H1 (cell line): ENCODE results near the gene GRIK2. TPM values are rescaled to one million over a fixed set of nuclear protein-coding genes. Genes with fewer than 3 reads are reported as not detected.

Experiments
- CTCF ChIA-PET: fragments of 300-600 bp; sonication (Branson Sonifier 250); formaldehyde crosslinking; loops from one replicate; lab custom pipeline; 2021; ENCODE audit not compliant: partially characterized antibody; lab: Charles Lee
- POLR2A ChIA-PET: fragments of 300-600 bp; sonication (Branson Sonifier 250); formaldehyde crosslinking; loops from one replicate; lab custom pipeline; 2021; ENCODE audit warnings: inconsistent platforms; ENCODE audit not compliant: partially characterized antibody; lab: Charles Lee
- DNase-seq, 2 experiments: peaks; one replicate each; pipeline versions ENCODE4 v3.0.0 to v3.0.0-alpha.2; 2010 to 2022; ENCODE audit warnings: low spot score in 2 of 2, low read depth in 1 of 2, mixed read lengths in 1 of 2
- FAIRE-seq: peaks from 2 replicates; lab custom pipeline; 2011; peaks lifted over from hg19 to GRCh38; lab: Jason Lieb, UNC
- H2AFZ ChIP-seq: 2 replicates; pipeline ENCODE4 v1.8.1; 2012; ENCODE audit warnings: low read length, inconsistent platforms
- H2AK5ac ChIP-seq: 2 replicates; pipeline ENCODE4 v1.6.1; 2013; ENCODE audit warnings: low read depth, low read length
- H2BK120ac ChIP-seq: replicated peaks from 2 replicates; pipeline ENCODE3; 2013; ENCODE audit warnings: low read depth, low read length, inconsistent platforms
- H2BK12ac ChIP-seq: 2 replicates; pipeline ENCODE4 v1.6.1; 2013; ENCODE audit warnings: low read depth, low read length
- H2BK15ac ChIP-seq: 2 replicates; pipeline ENCODE4 v1.6.1; 2013; ENCODE audit warnings: low read length
- H2BK20ac ChIP-seq: 2 replicates; pipeline ENCODE4 v1.6.1; 2013; ENCODE audit warnings: low read length
- H2BK5ac ChIP-seq: 2 replicates; pipeline ENCODE4 v1.6.1; 2013; ENCODE audit warnings: low read depth, low read length
- H3K14ac ChIP-seq: 2 replicates; pipeline ENCODE4 v1.6.1; 2013; ENCODE audit warnings: inconsistent platforms; ENCODE audit not compliant: insufficient read length
- H3K18ac ChIP-seq: 2 replicates; pipeline ENCODE4 v1.6.1; 2013; ENCODE audit warnings: low read length; ENCODE audit errors: extremely low read depth
- H3K23ac ChIP-seq: 2 replicates; pipeline ENCODE4 v1.6.1; 2013; ENCODE audit warnings: inconsistent platforms; ENCODE audit not compliant: insufficient read length
- H3K23me2 ChIP-seq: 2 replicates; pipeline ENCODE4 v1.6.1; 2013; ENCODE audit warnings: low read depth, low read length
- H3K27ac ChIP-seq: 2 replicates; pipeline ENCODE4 v1.6.1; 2011; ENCODE audit warnings: low read depth, low read length, inconsistent platforms
- H3K27me3 ChIP-seq, 4 experiments: replicated peaks in 1 of 4; 1 replicate in 1 of 4; 2 replicates in 3 of 4; pipeline versions ENCODE4 v1.6.1 to v1.8.1; 2011 to 2013; ENCODE audit warnings: low read length in 3 of 4, mild to moderate bottlenecking in 3 of 4, inconsistent platforms in 2 of 4, mixed read lengths in 2 of 4, moderate library complexity in 1 of 4; ENCODE audit not compliant: control insufficient read depth in 3 of 4, insufficient read depth in 3 of 4; ENCODE audit errors: extremely low read depth in 1 of 4
- H3K36me3 ChIP-seq, 4 experiments: 2 replicates each; pipeline versions ENCODE4 v1.6.1 to v1.8.1; 2011 to 2013; ENCODE audit warnings: mild to moderate bottlenecking in 4 of 4, low read length in 3 of 4, moderate library complexity in 2 of 4, control low read depth in 1 of 4, inconsistent platforms in 1 of 4; ENCODE audit not compliant: insufficient read depth in 4 of 4, control insufficient read depth in 2 of 4
- H3K4ac ChIP-seq: replicated peaks from 2 replicates; pipeline ENCODE3; 2013; ENCODE audit warnings: low read length, low read depth, mixed read lengths, inconsistent platforms; ENCODE audit not compliant: insufficient read length
- H3K4me1 ChIP-seq, 4 experiments: replicated peaks in 1 of 4; 1 replicate in 1 of 4; 2 replicates in 3 of 4; pipeline versions ENCODE4 v1.6.1 to v1.8.1; 2011 to 2013; ENCODE audit warnings: low read length in 3 of 4, inconsistent platforms in 2 of 4, mixed read lengths in 1 of 4; ENCODE audit not compliant: insufficient read depth in 4 of 4, control insufficient read depth in 3 of 4
- H3K4me2 ChIP-seq, 2 experiments: 2 replicates each; pipeline versions ENCODE4 v1.6.1 to v1.8.1; 2011 to 2013; ENCODE audit warnings: low read depth in 2 of 2, low read length in 2 of 2, control low read depth in 1 of 2, inconsistent platforms in 1 of 2, mild to moderate bottlenecking in 1 of 2; ENCODE audit not compliant: insufficient read depth in 1 of 2
- H3K4me3 ChIP-seq, 4 experiments: fragments of 200-600, 300-600 bp in 1 of 4; sonication (generic), shearing (Covaris generic), sonication (Bioruptor Twin) in 1 of 4; 2 replicates each; pipeline versions ENCODE4 v1.5.1 to v1.8.1; 2011 to 2016; ENCODE audit warnings: low read length in 4 of 4, low read depth in 3 of 4, control low read depth in 2 of 4, inconsistent platforms in 2 of 4, mild to moderate bottlenecking in 2 of 4, mixed read lengths in 1 of 4, moderate library complexity in 1 of 4; ENCODE audit not compliant: insufficient read depth in 2 of 4; ENCODE audit errors: extremely low read depth in 1 of 4
- H3K56ac ChIP-seq: replicated peaks from 2 replicates; pipeline ENCODE3; 2013; ENCODE audit warnings: low read depth, mild to moderate bottlenecking, mixed read lengths, low read length, inconsistent platforms; ENCODE audit not compliant: insufficient read length
- H3K79me1 ChIP-seq: 2 replicates; pipeline ENCODE4 v1.6.1; 2013; ENCODE audit warnings: low read depth, low read length, control low read depth
- H3K79me2 ChIP-seq, 2 experiments: 2 replicates each; pipeline versions ENCODE4 v1.6.1 to v1.8.1; 2012 to 2013; ENCODE audit warnings: low read length in 2 of 2, mild to moderate bottlenecking in 2 of 2, inconsistent platforms in 1 of 2; ENCODE audit not compliant: insufficient read depth in 2 of 2, control insufficient read depth in 1 of 2
- H3K9ac ChIP-seq, 4 experiments: replicated peaks in 1 of 4; 1 replicate in 1 of 4; 2 replicates in 3 of 4; pipeline versions ENCODE4 v1.6.1 to v1.8.1; 2011 to 2013; ENCODE audit warnings: low read depth in 3 of 4, low read length in 3 of 4, control low read depth in 2 of 4, mild to moderate bottlenecking in 2 of 4, moderate library complexity in 2 of 4, inconsistent platforms in 1 of 4; ENCODE audit errors: extremely low read depth in 1 of 4
- H3K9me3 ChIP-seq, 2 experiments: 2 replicates each; pipeline versions ENCODE4 v1.6.1 to v1.8.1; 2012 to 2013; ENCODE audit warnings: mild to moderate bottlenecking in 2 of 2, moderate library complexity in 2 of 2, control low read depth in 1 of 2, inconsistent platforms in 1 of 2, low read depth in 1 of 2, low read length in 1 of 2, mixed read lengths in 1 of 2; ENCODE audit not compliant: insufficient read depth in 2 of 2
- H4K20me1 ChIP-seq, 2 experiments: replicated peaks in 1 of 2; 2 replicates each; pipeline versions ENCODE3 to v1.8.1; 2011 to 2013; ENCODE audit warnings: inconsistent platforms in 2 of 2, low read length in 2 of 2, mild to moderate bottlenecking in 1 of 2; ENCODE audit not compliant: insufficient read depth in 2 of 2, control insufficient read depth in 1 of 2
- H4K5ac ChIP-seq: 2 replicates; pipeline ENCODE4 v1.6.1; 2013; ENCODE audit warnings: low read length, low read depth, mixed read lengths, inconsistent platforms; ENCODE audit not compliant: insufficient read length
- H4K8ac ChIP-seq: 2 replicates; pipeline ENCODE4 v1.8.0; 2013; ENCODE audit warnings: mild to moderate bottlenecking, moderate library complexity, low read length, inconsistent platforms; ENCODE audit not compliant: insufficient read depth; ENCODE audit errors: extremely low read depth
- H4K91ac ChIP-seq: replicated peaks from 2 replicates; pipeline ENCODE3; 2013; ENCODE audit warnings: low read length, mixed read lengths, inconsistent platforms; ENCODE audit not compliant: insufficient read length
- CBX8 ChIP-seq: fragments of 300-800, 300-1000 bp; sonication (generic); IDR thresholded peaks from 2 replicates; pipeline ENCODE4 v1.7.1; 2016; ENCODE audit warnings: low read depth, low read length, borderline replicate concordance
- CEBPB ChIP-seq: IDR thresholded peaks from 2 replicates; pipeline ENCODE4 v1.6.1; 2012; ENCODE audit warnings: low read depth, low read length
- EGR1 ChIP-seq: IDR thresholded peaks from 2 replicates; pipeline ENCODE4 v1.6.1; 2011; ENCODE audit warnings: low read depth, low read length, borderline replicate concordance
- EZH2 ChIP-seq: fragments of 200-600 bp; sonication (generic); IDR thresholded peaks from 2 replicates; pipeline ENCODE4 v1.7.1; 2012; ENCODE audit warnings: low read depth, mild to moderate bottlenecking, moderate library complexity, low read length, inconsistent platforms; ENCODE audit not compliant: severe bottlenecking
- MAFK ChIP-seq: IDR thresholded peaks from 2 replicates; pipeline ENCODE4 v1.6.1; 2012; ENCODE audit warnings: low read depth, mild to moderate bottlenecking, improper control_type of control experiment, low read length
- MAX ChIP-seq: IDR thresholded peaks from 2 replicates; pipeline ENCODE4 v1.6.1; 2012; ENCODE audit warnings: inconsistent platforms
- RAD21 ChIP-seq, 2 experiments: IDR thresholded peaks in 1 of 2; conservative IDR thresholded peaks in 1 of 2; 2 replicates each; pipeline ENCODE4 v1.6.1; 2011; ENCODE audit warnings: low read depth in 2 of 2, low read length in 2 of 2, improper control_type of control experiment in 1 of 2, inconsistent platforms in 1 of 2, mild to moderate bottlenecking in 1 of 2, moderate library complexity in 1 of 2
- SIRT6 ChIP-seq: IDR thresholded peaks from one replicate; pipeline ENCODE4 v1.7.1; 2012; ENCODE audit warnings: low read length, inconsistent platforms
- SUZ12 ChIP-seq: fragments of 200-600 bp; sonication (generic); IDR thresholded peaks from 2 replicates; pipeline ENCODE4 v1.6.1; 2012; ENCODE audit warnings: mild to moderate bottlenecking, inconsistent platforms, low read length, moderate library complexity, mixed read lengths
- TEAD4 ChIP-seq: IDR thresholded peaks from 2 replicates; pipeline ENCODE4 v1.6.1; 2012; ENCODE audit warnings: low read depth, low read length, inconsistent platforms, mixed read lengths
- WGBS, 2 experiments: shearing (Covaris generic) in 1 of 2; methylation state at CpG; one replicate each; pipeline versions ENCODE4 v1.1.6 to v1.1.7; 2013 to 2015; ENCODE audit warnings: low lambda C conversion rate in 2 of 2, mixed read lengths in 2 of 2, inconsistent platforms in 1 of 2, low coverage in 1 of 2, missing lambda C conversion rate in 1 of 2; ENCODE audit not compliant: insufficient replicate concordance in 2 of 2, insufficient coverage in 1 of 2, insufficient read length in 1 of 2; ENCODE audit errors: extremely low coverage in 1 of 2, missing lambda C conversion rate in 1 of 2; 5-methylcytosine and 5-hydroxymethylcytosine counted together
- polyA plus RNA-seq, 7 experiments: library from polyadenylated mRNA; depleted of rRNA in 3 of 7; stranded (reverse) in 5 of 7; unstranded in 2 of 7; fragments of >200 nt in 5 of 7; fragments of 200-250 nt in 2 of 7; gene quantifications; 1 replicate in 5 of 7; 2 replicates in 1 of 7; 4 replicates in 1 of 7; pipeline versions ENCODE4 v1.2.1 to v1.2.3, GENCODE V29; 2011 to 2013; ENCODE audit warnings: missing spikeins in 2 of 7, mixed read lengths in 2 of 7
- total RNA-seq: library from RNA; stranded (reverse); fragmentation: NEBNext Ultra II Directional; extraction: Animal tissue kit (Norgen Biotek cat#: 25700); gene quantifications from 2 replicates; pipeline ENCODE4 v1.2.1, GENCODE V29; 2021

GRIK2 gene
- total and polyA plus RNA-seq, 2 of the 8 experiments (the other 6 are each of a cell fraction or from before 2014, with no cell fraction given): 1.8 to 2.2 TPM

DNA sequence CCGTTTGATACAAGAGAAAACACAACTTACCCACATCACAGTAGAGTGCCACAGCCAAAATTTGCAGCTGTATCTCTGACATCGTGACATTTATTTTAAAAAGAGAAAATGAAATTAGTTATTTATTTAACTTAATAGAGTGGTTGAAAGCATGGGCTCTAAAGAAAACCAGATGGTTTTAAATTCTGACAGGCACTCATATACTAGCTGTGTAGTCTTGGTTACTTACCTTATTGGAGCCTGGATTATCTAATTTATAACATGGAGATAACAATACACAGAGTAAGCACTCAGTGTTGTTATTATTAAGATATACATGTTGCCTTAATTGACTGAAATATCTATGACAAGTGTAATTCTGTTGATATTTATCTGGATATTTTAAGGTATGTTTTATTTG is 334.9 kb downstream of the GRIK2 start:
- WGBS, 2 experiments: 83% methylated on average over 2 of the region's 2 CpGs; no CpG with 5 or more reads in 1 of the 2 experiments
- no peak overlapping the region for H2BK15ac ChIP-seq
- H4K8ac ChIP-seq: no peak overlapping the region
- no peaks in the 10 kb centered on the region for H3K79me1 ChIP-seq
- no peaks in the 10 kb centered on the region for H3K79me2 ChIP-seq
- H2BK5ac ChIP-seq: no peak overlapping the region
- H4K20me1 ChIP-seq: no peaks in the 10 kb centered on the region
- DNase-seq (no peak), FAIRE-seq (no peak)
- H3K27ac ChIP-seq: no peak overlapping the region
- no peak overlapping the region for H3K9ac ChIP-seq
- no peak overlapping the region for H2AK5ac ChIP-seq
- no peak overlapping the region for H4K5ac ChIP-seq
- no peak overlapping the region for H2BK12ac ChIP-seq
- H3K4me3 ChIP-seq: no peak overlapping the region
- no peak overlapping the region for H3K56ac ChIP-seq
- ChIA-PET POLR2A (no interaction called here), CTCF (no interaction called here)
- no peak overlapping the region for H3K4me2 ChIP-seq
- H3K36me3 ChIP-seq: no peaks in the 10 kb centered on the region
- TF ChIP-seq EGR1 (no peak), SIRT6 (no peak), MAX (no peak), CBX8 (no peak), CEBPB (no peak), TEAD4 (no peak), EZH2 (no peak), SUZ12 (no peak), RAD21 (IDR thresholded peaks at IDR 0.05 in 1 of 2, conservative IDR thresholded peaks at IDR 0.05 in 1 of 2; ENCODE audit: low read depth in 2 of 2, low read length in 2 of 2) (no peak), MAFK (no peak)
- no peak overlapping the region for H4K91ac ChIP-seq
- no peaks in the 10 kb centered on the region for H3K27me3 ChIP-seq
- H3K4ac ChIP-seq: no peak overlapping the region
- H3K9me3 ChIP-seq: no peaks in the 10 kb centered on the region
- H2BK20ac ChIP-seq: no peak overlapping the region
- peaks cover 0 to 11% (median 1%) of the 10 kb centered on the region in 4 experiments; a peak in 3 of 7 replicates for H3K4me1 ChIP-seq
- no peak overlapping the region for H3K23ac ChIP-seq
- H2AFZ ChIP-seq: no peak overlapping the region
- no peak overlapping the region for H2BK120ac ChIP-seq
- H3K18ac ChIP-seq: no peak overlapping the region
- no peak overlapping the region for H3K14ac ChIP-seq
- no peaks in the 10 kb centered on the region; the same call in 1 of the 2 replicates for H3K23me2 ChIP-seq
